GM19043 (cell line): ENCODE results near the gene DBNDD1.
"Not testable (repeated sequence)": the region's sequence is repeated elsewhere in the genome, so short reads cannot be mapped to it uniquely, and the experiment has no call there.

Experiments used
- ATAC-seq: cut with Tn5 transposase; IDR thresholded peaks from one replicate; pipeline ENCODE4 v1.9.1; 2021; ENCODE audit warnings: low read depth; ENCODE audit not compliant: unreplicated experiment

DBNDD1 gene

DNA sequence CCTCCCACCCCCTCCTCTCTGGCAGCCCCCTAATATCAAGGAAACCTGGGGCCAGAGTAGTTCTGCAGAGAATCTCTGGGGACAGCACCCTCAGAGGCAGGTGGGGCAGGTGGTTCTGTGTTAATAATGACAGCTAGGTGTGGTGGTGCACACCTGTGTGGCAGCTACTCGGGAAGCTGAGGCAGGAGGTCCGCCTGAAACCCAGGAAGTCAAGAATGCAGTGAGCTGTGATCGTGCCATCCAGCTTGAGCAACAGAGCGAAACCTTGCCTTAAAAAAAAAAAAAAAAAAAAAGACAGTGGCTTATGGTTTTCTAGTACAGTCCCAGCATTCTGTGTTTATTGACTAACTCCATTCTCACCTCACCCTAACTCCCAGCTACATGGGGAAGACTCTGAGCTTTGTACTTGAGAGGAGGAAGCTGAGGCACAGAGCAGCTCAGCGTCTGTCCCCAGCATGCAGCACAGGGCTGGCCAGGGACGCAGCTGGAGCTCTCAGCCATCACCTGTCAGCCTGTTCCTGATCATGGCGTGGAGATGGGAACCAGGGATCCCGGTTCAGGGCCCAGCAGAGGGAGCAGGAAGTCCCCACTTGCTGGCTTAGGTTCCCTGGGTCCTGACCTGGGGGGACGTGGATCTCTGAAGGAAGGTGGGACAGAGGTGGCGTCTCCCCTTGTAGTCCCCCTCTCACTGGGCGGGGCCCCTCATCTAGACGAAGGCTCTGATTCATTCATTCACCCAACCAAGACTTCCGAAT, 6.1 kb downstream of the DBNDD1 start:
- ATAC-seq: no peak

DNA sequence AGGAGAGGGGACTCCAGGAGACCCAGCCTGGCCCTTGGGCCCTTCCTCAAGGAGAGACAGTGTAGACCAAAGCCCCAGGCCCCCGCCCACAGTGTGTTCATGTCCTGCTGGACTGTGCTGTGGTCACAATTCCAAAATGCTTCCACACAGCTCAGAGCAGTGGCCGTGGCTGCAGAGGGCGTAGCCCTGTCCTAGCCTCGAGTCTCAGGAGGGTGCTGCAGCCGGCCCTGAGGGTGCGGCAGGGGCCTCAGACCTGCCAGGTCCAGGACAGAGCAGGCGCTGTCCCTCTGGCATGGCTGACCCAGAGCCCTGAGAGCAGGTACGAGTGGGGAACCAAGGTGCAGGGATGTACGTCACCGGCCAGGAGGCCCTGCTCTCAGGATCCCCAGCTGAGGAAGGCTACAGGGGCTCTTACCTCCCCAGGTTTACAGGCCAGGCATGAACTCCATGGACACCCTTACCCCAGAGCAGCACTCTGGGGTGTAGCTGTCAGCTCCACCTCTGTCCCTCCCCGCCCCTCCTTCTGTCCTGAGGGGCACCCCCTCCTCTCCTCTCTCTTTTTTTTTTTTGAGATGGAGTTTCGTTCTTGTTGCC, 7.3 kb downstream of the DBNDD1 start:
- no peak for ATAC-seq

DNA sequence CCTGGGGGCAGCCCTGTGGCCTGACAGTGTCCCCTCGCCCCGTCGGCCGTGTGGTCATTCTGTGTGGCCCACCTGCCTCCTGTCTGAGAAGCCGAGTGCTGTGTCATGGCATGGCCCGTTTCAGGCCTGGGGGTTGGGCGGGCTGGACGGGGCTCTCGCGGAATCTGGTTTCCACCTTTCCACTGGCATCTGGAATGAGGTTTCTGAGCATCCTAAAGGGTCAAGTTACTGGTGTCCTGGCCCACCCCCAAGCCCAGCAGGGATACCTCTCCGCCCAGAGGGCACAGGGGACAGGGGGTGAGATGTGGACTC, 7.8 kb downstream of the DBNDD1 start:
- ATAC-seq: no peak

DNA sequence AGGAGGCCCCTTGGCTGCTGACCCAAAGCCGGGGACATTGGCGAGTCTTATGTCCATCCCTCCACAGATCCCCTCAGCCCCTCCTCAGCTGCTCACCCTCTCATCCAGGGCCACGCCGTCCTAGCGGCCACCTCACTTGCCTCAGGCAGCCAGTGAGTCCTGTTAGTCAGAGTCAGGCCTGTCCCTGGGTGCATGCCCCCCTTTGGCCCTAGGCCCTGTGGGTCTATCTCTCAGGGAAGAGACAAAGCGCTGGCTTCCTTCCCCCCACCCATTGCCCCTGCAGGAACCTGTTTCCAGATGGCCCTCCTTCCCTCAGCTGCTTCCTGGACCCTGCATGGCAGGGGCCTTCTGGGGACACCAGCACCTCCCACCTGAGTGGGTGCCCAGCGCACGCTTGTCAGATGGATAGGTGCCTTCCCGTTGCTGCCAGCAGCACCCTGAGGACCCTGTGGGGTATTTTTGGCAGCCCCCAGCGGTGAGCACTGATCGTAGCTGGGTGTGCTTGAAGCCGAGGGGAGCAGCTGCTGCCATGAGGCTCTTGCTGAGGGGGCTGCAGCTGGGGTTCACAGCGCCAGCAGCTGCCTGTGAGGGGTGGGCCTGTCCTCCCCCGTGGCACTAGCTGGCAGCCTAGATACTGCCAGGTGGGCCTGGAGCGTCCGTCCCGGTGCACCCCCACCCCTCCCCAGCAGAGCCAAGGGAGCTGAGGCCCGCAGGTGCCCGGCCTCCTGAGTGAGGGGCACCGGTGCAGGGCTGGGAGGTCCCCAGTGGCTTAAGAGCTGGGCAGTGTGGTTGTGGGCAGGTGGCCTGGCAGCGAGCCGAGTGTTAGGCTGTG, 8.4 kb downstream of the DBNDD1 start:
- no peak for ATAC-seq

DNA sequence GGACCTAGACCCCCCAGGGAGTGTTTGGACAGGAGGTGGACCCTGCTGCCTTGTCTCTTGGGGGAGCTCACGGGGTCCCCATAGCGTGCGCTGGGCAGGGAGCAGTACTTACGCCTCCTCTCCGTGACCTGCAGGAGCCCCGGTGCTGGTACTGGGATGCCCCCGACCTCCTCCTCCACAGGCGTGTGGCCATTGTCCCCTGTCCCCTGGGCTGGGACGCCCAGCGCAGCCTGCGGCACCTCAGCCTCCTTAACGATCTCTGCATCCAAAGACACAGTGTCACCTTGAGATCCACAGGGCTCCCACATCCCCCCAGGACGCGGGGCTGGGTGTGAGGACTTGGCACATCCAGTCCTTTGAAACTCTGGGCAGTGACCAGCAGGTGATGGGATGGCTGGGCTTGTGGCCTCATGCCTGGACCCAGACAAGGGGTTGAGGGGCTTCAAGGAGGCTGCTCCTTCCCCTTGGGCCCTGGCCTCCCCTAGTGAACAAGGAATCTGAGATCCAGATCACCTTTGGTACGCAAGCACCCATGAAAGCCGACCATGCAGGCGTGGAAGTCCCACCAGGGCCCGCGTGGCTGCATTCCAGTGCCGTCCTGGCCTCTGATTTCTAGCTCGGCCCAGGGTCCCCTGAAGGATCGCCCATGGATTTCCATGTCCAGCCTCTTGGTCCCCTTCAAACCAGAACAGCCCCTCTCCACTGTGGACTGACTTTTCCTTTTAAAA, 9.9 kb downstream of the DBNDD1 start:
- peak; percentile 10 for ATAC-seq

DNA sequence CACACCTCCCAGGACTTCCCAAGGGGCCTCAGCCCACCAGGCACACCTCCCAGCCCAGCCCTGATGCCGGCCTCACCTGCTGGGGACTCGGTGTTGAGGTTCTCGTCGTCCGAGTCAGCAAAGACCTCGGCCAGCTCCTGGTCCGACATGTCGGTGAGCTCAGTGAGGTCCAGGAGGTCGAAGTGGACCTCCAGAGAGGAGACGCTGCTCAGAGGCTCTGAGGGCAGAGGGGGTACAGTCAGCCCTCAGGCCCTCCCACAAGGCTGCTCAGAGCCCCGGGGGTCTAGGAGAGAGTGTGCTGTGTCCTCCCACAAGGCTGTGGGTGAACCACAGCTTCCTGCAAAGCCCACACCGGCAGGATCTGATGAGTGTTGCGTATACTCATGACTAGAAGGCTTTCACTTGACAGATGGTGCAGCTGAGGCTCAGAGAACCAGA, 10.5 kb downstream of the DBNDD1 start:
- peak; percentile 58 for ATAC-seq

DNA sequence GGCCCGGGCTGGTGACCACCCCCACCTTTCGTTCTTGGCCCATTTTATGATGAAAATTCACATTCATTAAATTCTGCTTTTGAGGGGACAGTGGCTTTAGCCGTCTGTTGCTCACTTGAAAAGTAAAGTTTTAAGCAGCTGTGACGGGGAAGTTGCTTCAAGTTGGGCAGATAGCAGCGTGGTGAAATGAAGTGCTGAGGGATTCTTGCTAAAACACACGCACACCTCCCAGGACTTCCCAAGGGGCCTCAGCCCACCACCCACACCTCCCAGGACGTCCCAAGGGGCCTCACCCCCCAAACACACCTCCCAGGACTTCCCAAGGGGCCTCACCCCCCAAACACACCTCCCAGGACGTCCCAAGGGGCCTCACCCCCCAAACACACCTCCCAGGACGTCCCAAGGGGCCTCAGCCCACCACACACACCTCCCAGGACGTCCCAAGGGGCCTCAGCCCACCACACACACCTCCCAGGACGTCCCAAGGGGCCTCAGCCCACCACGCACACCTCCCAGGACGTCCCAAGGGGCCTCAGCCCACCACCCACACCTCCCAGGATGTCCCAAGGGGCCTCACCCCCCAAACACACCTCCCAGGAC, 11.5 kb downstream of the DBNDD1 start:
- not testable (repeated sequence) for ATAC-seq

DNA sequence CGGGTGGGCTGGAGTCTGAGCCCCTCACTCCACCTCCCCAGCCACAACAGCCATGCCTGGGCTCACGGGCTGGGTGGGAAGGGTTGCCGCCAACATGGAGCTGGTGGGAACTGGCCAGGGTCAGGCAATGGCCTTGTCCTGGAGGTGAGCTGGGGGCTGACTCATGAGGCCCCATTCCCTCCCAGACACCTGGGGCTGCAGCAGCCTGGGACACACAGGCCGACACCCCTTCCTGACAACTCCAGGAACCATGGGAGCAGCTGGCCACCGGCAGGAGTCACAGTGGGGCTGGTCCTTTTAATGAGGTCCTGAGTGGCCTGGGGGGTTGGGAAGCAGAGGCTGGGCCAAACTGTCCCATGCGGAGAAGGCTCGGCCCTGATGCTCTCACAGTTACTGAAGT, 12.2 kb downstream of the DBNDD1 start:
- ATAC-seq: no peak

DNA sequence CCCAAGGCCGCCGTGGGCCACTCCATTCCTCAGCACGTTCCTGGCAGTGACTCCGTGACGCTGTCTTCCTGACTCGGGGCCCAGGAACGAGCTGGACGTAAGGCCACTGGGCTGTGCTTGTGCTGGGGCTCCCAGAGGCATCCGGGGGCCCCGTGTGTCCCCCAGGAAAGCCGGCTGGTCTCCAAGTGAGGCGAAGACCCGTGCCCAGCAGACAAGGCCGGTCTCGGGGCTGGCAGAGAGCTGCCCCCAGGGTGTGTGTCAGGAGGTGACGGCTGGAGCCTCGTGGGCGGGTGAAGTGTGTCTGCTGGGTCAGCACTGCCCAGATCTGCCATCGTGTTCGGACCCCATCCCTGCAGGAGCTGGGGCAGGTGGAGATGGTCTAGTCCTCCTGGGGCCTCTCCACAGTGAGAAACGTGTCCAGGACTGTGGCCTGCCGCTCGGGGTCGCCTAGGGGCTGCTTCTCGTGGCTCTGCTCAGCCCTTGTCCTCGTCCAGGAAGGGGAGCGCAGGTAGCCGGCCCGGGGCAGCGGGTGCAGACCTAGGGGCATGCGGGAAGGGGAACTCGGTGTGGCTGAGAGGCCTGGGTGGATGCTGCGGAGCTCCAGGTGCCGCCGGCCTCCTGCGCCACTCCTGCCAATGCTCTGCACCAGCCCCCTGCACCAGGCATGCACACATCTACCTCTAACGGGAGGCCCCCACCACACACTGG, 13.1 kb downstream of the DBNDD1 start:
- ATAC-seq: no peak

DNA sequence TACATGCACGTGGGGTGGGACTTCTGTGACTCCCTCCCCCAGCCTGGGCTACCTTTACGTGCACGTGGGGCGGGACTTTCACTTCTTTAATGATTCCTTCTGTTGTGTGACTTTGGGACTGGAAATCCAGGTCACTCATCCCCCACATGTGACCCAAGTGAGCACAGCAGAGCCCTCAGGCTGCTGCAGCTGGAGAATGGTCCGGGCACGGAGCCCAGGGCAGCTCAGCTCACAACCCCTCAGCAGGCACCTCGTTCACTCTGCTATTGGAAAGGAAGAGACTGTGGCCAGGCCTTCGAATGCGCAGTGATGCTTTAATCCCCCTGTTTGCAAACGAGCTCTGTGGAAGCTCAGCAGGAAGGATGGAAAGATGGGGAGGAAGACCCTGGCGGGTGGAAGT, 14.7 kb downstream of the DBNDD1 start:
- ATAC-seq: no peak

DNA sequence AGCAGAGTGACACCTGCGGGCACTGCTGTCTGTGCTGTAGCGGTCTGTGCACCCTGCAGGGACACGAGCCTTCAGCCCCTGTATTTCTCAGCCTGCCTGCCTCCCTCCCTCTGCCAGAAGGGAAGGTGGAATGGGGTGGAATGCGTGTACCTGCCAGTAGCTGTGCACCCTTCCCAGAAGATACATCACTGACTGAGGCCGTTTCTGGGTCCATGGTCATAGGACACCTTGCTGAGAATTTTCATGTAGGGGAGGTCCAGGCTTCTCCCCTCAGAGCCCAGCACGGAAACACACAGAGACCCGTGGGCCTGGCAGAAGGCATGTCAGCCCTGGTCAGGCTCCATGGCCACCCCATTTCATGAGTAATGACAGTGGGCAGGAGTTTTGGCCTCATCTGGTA, 16.5 kb downstream of the DBNDD1 start:
- no peak for ATAC-seq

DNA sequence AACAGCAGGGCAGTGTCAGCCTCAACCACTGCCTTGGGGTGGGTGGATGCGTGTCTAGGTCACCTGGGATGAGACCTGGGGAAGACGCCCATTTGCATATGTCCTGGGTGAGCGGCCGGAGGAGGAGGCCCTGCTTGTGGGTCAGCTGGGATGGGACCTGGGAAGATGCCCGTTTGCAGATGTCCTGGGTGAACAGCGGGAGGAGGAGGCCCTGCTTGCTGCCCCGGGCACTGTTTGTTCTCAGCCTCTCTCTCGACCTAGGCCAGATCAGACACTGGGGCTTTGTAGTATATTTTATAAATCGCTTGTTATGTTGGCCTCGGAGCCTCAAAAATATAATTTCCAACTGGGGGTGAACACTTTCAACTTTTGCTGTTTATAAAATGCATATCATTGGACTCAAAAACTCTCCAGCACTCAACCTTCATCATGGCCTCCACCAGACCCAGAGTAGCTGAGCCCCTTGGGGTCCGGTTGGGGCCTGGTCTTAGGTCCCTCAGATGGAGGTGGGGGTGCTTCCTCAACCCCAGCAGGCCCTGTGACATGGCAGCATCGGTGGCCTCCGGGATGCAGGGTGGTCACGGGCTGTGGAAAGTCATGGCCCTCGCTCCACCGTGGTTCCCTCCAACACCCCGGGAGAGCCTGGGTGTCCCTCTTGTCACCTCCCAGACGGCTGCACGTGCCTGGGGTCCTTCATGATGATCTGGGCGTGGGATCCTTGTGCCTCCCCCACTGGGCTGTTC, 17.3 kb downstream of the DBNDD1 start:
- no peak for ATAC-seq

DNA sequence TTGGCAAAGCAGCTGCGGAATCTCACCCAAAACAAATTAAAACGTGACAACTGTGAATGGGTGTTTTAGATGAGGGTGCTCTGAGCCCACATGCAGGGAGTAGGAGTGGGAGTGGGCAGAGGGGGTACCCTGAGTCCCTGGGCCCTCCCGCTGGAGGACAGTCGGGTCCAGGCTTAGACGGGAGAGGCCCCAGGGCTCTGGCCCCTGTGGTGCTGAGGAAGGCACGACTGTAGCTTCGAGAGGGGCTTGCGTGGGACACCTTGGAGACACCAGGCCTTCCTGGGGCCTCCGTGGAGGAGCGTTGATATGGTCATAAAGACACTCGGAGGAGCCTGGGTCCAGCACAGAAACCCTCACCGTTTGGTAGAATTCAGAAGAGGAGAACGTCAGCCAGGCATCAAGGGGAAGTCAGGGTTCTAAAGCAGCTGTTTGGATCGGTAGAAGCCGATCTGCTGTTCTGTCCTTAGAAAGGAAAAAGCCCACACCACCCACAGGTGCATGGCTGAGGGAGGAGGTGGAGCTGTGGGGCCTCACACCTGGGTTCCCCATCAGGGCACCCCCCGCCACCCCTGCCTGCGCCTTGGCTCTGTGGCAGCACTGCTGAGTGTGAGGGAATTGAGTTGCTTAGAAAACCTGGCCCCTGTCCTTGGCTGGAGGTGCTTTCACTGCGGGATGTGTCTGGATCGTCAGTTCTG, 18.4 kb downstream of the DBNDD1 start:
- ATAC-seq: no peak

DNA sequence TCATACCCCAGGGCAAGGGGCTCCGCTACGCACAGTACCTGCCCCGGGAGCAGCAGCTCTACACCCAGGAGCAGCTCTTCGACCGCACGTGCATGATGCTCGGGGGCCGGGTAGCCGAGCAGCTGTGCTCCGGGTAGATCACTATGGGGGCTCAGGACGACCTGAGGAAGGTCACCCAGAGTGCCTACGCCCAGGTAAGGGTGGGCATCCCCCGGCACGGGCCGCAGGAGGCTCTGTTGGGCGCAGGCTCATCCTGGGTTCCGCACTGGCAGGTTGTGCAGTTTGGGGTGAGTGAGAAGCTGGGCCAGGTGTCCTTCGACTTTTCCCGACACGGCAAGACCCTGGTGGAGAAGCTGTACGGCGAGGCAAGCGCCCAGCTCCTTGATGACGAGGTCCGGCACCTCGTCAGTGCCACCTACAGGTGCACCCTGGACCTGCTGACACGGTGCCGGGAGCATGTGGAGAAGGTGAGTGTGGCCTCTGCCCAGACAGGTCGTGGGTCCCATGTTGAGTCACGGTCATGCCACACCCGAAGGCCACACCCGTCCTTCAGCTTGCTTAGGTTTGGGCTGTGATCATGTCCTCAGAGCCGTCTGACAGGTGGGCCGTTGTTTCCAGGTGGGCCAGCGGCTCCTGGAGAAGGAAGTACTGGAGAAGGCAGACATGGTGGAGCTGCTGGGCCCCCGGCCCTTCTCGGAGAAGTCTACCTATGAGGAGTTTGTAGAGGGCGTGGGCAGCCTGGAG, 19.3 kb downstream of the DBNDD1 start:
- ATAC-seq: no peak

DNA sequence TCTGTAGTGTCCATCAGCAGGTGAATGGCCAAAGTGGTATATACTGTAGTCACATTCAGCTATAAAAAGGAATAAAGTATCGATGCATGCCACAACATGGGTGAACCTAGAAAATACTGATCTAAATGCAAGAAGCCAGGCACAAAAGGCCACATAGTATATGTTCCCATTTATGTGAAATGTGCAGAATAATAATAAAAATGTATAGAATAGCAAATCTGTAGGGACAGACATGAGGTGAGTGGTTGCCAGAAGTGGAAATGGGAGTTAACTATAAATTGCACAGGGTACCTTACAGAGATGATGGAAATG, 23.1 kb downstream of the DBNDD1 start:
- ATAC-seq: no peak

DNA sequence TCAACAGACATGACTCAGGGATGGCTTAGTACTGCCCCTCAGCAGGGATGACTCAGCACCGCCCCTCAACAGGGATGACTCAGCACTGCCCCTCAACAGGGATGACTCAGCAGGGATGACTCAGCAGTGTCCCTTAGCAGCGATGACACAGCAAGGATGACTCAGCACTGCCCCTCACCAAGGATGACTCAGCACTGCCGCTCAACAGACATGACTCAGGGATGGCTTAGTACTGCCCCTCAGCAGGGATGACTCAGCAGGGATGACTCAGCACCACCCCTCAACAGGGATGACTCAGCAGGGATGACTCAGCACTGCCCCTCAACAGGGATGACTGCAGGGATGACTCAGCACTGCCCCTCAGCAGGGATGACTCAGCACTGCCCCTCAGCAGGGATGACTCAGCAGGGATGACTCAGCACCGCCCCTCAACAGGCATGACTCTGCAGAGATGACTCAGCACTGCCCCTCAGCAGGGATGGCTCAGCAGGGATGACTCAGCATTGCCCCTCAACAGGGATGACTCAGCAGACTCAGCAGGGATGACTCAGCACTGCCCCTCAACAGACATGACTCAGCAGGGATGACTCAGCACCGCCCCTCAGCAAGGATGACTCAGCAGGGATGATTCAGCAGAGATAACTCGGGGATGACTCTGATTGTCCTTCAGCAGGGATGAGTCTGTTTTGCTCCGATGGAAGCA, 23.6 kb downstream of the DBNDD1 start:
- ATAC-seq: not testable (repeated sequence)

DNA sequence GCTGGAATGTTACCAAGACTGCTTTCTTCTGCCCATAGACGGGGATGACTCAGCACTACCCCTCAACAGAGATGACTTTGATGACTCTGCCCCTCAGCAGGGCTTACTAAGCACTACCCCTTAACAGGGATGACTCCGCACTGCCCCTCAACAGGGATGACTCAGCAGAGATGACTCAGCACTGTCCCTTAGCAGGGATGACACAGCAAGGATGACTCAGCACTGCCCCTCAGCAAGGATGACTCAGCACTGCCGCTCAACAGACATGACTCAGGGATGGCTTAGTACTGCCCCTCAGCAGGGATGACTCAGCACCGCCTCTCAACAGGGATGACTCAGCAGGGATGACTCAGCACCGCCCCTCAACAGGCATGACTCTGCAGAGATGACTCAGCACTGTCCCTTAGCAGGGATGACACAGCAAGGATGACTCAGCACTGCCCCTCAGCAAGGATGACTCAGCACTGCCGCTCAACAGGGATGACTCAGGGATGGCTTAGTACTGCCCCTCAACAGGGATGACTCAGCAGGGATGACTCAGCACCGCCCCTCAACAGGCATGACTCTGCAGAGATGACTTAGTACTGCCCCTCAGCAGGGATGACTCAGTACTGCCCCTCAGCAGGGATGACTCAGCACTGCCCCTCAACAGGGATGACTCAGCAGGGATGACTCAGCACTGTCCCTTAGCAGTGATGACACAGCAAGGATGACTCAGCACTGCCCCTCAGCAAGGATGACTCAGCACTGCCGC, 24.4 kb downstream of the DBNDD1 start:
- not testable (repeated sequence) for ATAC-seq
